ENCODE data around the gene WDR3. TPM values are rescaled to one million over a fixed set of nuclear protein-coding genes. Genes with fewer than 3 reads are reported as not detected.

The WDR3 gene
- total RNA-seq, 1 donor from 2014 or later: 14.5 TPM

Other genes starting within 250 kb of the WDR3 start
- gene GDAP2, start 118 bp upstream of the WDR3 start, total RNA-seq: 25.5 TPM